Measurements from ENCODE around the gene NOL9. TPM values are rescaled to one million over a fixed set of nuclear protein-coding genes. Genes with fewer than 3 reads are reported as not detected.

Gene NOL9
- total and polyA plus RNA-seq, 2 of the 13 experiments (the other 11 are each of a cell fraction or from before 2014, with no cell fraction given), result 18.0 to 24.7 TPM

DNA sequence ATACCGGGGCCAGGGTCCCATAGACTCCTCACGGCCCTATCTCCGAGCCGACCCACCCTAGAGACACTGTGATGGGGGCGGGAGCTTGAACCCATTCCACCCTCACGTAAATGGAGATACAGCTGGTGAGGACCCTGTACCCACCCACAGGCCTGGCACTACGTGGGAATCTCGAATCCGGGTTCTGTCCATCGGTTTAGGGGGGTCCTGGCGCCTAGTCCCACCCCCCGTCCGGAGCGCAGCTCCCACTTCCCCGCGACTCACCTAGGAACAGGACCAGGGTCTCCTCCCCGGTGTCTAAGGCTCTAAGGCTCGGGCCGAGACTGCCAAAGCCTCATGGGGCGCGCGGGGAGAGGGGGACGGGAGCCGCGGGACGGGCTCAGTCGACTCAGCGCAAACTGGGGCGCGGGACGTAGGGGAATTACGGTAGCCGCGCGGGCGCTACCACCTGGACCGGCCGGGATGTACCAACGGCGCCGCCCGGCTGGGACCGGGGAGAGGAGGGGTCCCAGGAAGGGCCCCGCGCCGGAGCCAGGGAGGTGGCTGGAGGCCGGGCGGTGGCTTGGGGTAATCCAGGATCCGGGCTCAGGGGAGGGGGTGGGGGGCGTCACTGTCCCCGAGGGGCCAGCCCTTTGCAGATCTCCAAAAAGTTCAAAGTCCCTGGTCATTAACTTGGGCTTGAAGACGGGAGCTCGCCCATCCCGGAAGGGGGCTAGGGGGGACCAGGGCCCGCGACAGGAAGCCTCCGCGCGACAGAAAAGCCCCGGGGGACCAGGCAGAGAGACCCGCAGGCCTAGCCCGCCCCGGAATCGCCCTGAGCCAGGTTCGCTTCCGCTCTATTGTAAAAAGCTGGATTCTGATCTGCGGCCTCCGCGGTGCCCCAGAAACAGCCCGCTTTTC is 63.9 kb downstream of the NOL9 start (continued):
- TF ChIP-seq AGO1 (IDR thresholded peaks at IDR 0.05; ENCODE audit: low read depth, low read length, poor library complexity, severe bottlenecking) (peak; percentile 69), SP2 (CRISPR knock-in tag; IDR thresholded peaks at IDR 0.05) (no peak), SP4 (CRISPR knock-in tag; IDR thresholded peaks at IDR 0.05) (0 out of 2 replicates have a peak, but pooled peaks have one; percentile 17), NAIF1 (CRISPR knock-in tag; IDR thresholded peaks at IDR 0.05; ENCODE audit: borderline replicate concordance) (0 out of 2 replicates have a peak, but pooled peaks have one; percentile 41), ZNF343 (CRISPR knock-in tag; IDR thresholded peaks at IDR 0.05) (0 out of 2 replicates have a peak, but pooled peaks have one; percentile 87), ETV5 (CRISPR knock-in tag; IDR thresholded peaks at IDR 0.05; ENCODE audit: borderline replicate concordance) (peak; percentile 44; the same call in 1 of the 2 replicates), ZFY (CRISPR knock-in tag; IDR thresholded peaks at IDR 0.05) (peak; percentile 77), KLF12 (CRISPR knock-in tag; IDR thresholded peaks at IDR 0.05; ENCODE audit: borderline replicate concordance) (peak; percentile 17; the same call in 1 of the 2 replicates), GATAD1 (CRISPR knock-in tag; IDR thresholded peaks at IDR 0.05) (peak; percentile 61), LRRFIP1 (CRISPR knock-in tag; conservative IDR thresholded peaks at IDR 0.05) (no peak), ZNF788 (CRISPR knock-in tag; IDR thresholded peaks at IDR 0.05; ENCODE audit: borderline replicate concordance) (peak; percentile 45; the same call in 1 of the 2 replicates)
- TF ChIP-seq, protein P1, sequence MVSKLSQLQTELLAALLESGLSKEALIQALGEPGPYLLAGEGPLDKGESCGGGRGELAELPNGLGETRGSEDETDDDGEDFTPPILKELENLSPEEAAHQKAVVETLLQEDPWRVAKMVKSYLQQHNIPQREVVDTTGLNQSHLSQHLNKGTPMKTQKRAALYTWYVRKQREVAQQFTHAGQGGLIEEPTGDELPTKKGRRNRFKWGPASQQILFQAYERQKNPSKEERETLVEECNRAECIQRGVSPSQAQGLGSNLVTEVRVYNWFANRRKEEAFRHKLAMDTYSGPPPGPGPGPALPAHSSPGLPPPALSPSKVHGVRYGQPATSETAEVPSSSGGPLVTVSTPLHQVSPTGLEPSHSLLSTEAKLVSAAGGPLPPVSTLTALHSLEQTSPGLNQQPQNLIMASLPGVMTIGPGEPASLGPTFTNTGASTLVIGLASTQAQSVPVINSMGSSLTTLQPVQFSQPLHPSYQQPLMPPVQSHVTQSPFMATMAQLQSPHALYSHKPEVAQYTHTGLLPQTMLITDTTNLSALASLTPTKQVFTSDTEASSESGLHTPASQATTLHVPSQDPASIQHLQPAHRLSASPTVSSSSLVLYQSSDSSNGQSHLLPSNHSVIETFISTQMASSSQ (IDR thresholded peaks at IDR 0.05; ENCODE audit: low read depth), result no peak
- TF ChIP-seq, protein P1 (CRISPR knock-in tag; IDR thresholded peaks at IDR 0.05; ENCODE audit: borderline replicate concordance), result peak; percentile 69; the same call in 1 of the 2 replicates
- TF ChIP-seq, protein P2, sequence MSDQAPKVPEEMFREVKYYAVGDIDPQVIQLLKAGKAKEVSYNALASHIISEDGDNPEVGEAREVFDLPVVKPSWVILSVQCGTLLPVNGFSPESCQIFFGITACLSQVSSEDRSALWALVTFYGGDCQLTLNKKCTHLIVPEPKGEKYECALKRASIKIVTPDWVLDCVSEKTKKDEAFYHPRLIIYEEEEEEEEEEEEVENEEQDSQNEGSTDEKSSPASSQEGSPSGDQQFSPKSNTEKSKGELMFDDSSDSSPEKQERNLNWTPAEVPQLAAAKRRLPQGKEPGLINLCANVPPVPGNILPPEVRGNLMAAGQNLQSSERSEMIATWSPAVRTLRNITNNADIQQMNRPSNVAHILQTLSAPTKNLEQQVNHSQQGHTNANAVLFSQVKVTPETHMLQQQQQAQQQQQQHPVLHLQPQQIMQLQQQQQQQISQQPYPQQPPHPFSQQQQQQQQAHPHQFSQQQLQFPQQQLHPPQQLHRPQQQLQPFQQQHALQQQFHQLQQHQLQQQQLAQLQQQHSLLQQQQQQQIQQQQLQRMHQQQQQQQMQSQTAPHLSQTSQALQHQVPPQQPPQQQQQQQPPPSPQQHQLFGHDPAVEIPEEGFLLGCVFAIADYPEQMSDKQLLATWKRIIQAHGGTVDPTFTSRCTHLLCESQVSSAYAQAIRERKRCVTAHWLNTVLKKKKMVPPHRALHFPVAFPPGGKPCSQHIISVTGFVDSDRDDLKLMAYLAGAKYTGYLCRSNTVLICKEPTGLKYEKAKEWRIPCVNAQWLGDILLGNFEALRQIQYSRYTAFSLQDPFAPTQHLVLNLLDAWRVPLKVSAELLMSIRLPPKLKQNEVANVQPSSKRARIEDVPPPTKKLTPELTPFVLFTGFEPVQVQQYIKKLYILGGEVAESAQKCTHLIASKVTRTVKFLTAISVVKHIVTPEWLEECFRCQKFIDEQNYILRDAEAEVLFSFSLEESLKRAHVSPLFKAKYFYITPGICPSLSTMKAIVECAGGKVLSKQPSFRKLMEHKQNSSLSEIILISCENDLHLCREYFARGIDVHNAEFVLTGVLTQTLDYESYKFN (CRISPR knock-in tag; conservative IDR thresholded peaks at IDR 0.05), result peak; percentile 55
- TF ChIP-seq, protein P3, sequence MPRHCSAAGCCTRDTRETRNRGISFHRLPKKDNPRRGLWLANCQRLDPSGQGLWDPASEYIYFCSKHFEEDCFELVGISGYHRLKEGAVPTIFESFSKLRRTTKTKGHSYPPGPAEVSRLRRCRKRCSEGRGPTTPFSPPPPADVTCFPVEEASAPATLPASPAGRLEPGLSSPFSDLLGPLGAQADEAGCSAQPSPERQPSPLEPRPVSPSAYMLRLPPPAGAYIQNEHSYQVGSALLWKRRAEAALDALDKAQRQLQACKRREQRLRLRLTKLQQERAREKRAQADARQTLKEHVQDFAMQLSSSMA (CRISPR knock-in tag; IDR thresholded peaks at IDR 0.05), result no peak
